ENCODE results near the gene MEPE. TPM values are rescaled to one million over a fixed set of nuclear protein-coding genes. Genes with fewer than 3 reads are reported as not detected.

The MEPE gene
- total RNA-seq, 3 donors from 2014 or later, result not detected

DNA sequence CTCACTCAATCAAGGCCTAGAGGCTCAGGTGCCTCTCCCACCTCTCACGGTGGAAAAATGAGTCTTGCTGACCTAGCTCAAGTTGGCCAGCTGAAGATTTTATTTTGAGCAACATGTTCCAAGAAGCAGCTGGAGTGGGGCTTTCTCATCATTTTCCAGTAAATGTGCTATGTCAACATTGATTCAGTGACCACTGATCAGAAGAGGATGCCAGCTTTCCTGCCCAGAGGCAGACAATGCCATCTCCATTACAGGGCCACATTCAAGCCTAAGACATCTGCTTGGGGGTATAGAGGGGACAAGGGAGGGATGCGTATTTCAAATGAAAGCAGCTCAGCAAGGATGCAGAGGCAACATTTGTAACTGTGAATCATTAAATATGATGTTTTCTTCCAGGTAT is 3.0 kb downstream of the MEPE start:
- no peaks in the 10 kb centered on the region for H3K36me3 ChIP-seq (ENCODE audit: low read depth)
- DNase-seq, result no peak
- intact Hi-C loops (cut with DNase I, micrococcal nuclease), result loop anchor here in 1 of 2 donors (10.0 kb wide), 1 partner anchor 151 kb away; no protein-coding TSS in a partner anchor
- no peaks in the 10 kb centered on the region for H3K4me1 ChIP-seq (ENCODE audit: low read depth)
- no peak overlapping the region for H3K4me3 ChIP-seq
- ATAC-seq, result no peak
- H3K9me3 ChIP-seq, result no peaks in the 10 kb centered on the region
- TF ChIP-seq CTCF (IDR thresholded peaks at IDR 0.05), result no peak

- no peak overlapping the region for H3K4me3 ChIP-seq
- no peak for ATAC-seq
- intact Hi-C loops (cut with DNase I, micrococcal nuclease), result loop anchor here in 1 of 2 donors (10.0 kb wide), 1 partner anchor 153 kb away; no protein-coding TSS in a partner anchor
- H3K36me3 ChIP-seq (ENCODE audit: low read depth), result no peaks in the 10 kb centered on the region
- H3K9me3 ChIP-seq, result no peaks in the 10 kb centered on the region
- no peak for TF ChIP-seq CTCF (IDR thresholded peaks at IDR 0.05)
- H3K4me1 ChIP-seq (ENCODE audit: low read depth), result no peaks in the 10 kb centered on the region
- no peak for DNase-seq
Measured at GRCh38 chr4:87838205-87838604, 5.4 kb downstream of the MEPE start.

DNA sequence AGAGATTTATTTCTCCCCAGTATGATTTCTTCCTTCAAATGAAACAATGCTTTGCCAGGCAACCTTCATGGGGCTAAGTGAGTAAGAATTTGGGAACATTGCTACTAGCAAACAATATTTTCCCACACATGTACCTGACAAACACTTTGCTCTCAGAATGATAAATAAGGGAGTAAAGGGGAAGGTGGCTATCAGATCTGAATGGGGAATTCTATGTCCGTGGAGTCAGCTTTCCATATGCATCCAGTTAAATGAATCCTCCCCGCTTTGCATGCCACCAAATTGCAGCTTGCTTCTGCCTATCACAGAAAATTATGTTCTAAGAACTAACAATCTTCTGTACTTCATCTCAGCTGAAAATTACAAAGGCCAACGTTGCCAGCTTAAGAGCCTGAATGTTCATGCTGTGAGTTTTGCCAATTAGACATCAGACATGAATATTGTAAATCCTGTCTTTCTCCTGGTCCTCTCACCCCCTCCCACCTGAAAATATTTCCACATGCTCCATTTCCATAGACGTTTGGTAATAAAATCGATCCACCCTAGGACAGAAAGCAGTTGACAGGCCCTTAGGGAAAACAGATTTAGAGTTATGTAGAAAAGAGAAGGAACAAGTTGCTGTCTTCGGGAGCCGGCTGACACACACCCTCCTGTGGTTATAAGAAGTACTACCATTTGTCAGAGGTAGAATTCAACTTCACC is 6.3 kb downstream of the MEPE start:
- DNase-seq, result peak in 1 of 3 donors; percentile 18
- ATAC-seq, result peak; percentile 42

DNA sequence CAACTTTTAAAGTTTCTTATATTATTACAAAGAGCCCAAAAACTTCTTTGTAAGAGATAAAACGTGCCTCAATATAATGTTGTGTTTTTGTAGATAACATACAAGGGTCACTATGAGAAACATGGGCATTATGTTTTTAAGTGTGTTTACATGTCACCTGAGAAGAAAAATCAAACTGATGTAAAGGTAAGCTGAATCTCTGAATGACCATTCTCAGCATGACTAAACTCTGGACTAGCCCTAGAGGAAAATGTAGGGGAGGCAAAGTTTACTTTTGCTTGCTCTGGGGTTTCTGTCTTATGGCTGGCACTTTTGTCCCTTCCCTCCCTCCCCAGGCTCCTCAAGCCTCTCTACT is 6.8 kb downstream of the MEPE start:
- H3K4me1 ChIP-seq (ENCODE audit: low read depth), result no peaks in the 10 kb centered on the region
- intact Hi-C loops (cut with DNase I, micrococcal nuclease), result loop anchor here in 1 of 2 donors (10.0 kb wide), 1 partner anchor 155 kb away; no protein-coding TSS in a partner anchor
- no peak for TF ChIP-seq CTCF (IDR thresholded peaks at IDR 0.05)
- H3K9me3 ChIP-seq, result no peaks in the 10 kb centered on the region
- H3K4me3 ChIP-seq, result no peak overlapping the region
- DNase-seq, result no peak
- ATAC-seq, result no peak
- H3K36me3 ChIP-seq (ENCODE audit: low read depth), result no peaks in the 10 kb centered on the region

More for the DNA sequence above, 6.3 kb downstream of the MEPE start:
- peak; percentile 19 for TF ChIP-seq CTCF (IDR thresholded peaks at IDR 0.05)
- Histone ChIP-seq H3K9me3 (no peaks in the 10 kb centered on the region), H3K36me3 (ENCODE audit: low read depth) (no peaks in the 10 kb centered on the region), H3K4me3 (no peak overlapping the region), H3K4me1 (ENCODE audit: low read depth) (no peaks in the 10 kb centered on the region)
- intact Hi-C loops (cut with DNase I, micrococcal nuclease), result loop anchor here in 1 of 2 donors (10.0 kb wide), 1 partner anchor 154 kb away; no protein-coding TSS in a partner anchor

GRCh38 chr4:87840149-87840548 is 7.4 kb downstream of the MEPE start:
- no peaks in the 10 kb centered on the region for H3K9me3 ChIP-seq
- no peak overlapping the region for H3K4me3 ChIP-seq
- H3K36me3 ChIP-seq (ENCODE audit: low read depth), result no peaks in the 10 kb centered on the region
- no peak for TF ChIP-seq CTCF (IDR thresholded peaks at IDR 0.05)
- intact Hi-C loops (cut with DNase I, micrococcal nuclease), result loop anchor here in 1 of 2 donors (10.0 kb wide), 1 partner anchor 295 kb away; no protein-coding TSS in a partner anchor
- DNase-seq (no peak), ATAC-seq (no peak)
- no peaks in the 10 kb centered on the region for H3K4me1 ChIP-seq (ENCODE audit: low read depth)
